Stimulated activated CD8-positive, alpha-beta memory T cell treated with anti-CD3 and anti-CD28 coated beads, Interleukin-4, amount 100 ng/mL, for 1 hour (primary cell): ENCODE data around the gene USP8.
A peak's percentile ranks its signal among the peaks of the same experiment; 100 is the strongest.
"Not testable (repeated sequence)": the region's sequence is repeated elsewhere in the genome, so short reads cannot be mapped to it uniquely, and the experiment has no call there.

ENCODE experiments used
- DNase-seq, 2 donors: peaks; one replicate each; pipeline ENCODE4 v3.0.0-alpha.2; 2020; ENCODE audit warnings: low read depth in 2 of 2, low spot score in 1 of 2

Gene USP8

GRCh38 chr15:50424066-50424890 is at the start of gene USP8:
TSS of gene USP8 (plus strand) at chr15:50424405. CDS start at chr15:50439074, 14,669 bp downstream.
- peak; percentile 82 to 84 for DNase-seq

DNA sequence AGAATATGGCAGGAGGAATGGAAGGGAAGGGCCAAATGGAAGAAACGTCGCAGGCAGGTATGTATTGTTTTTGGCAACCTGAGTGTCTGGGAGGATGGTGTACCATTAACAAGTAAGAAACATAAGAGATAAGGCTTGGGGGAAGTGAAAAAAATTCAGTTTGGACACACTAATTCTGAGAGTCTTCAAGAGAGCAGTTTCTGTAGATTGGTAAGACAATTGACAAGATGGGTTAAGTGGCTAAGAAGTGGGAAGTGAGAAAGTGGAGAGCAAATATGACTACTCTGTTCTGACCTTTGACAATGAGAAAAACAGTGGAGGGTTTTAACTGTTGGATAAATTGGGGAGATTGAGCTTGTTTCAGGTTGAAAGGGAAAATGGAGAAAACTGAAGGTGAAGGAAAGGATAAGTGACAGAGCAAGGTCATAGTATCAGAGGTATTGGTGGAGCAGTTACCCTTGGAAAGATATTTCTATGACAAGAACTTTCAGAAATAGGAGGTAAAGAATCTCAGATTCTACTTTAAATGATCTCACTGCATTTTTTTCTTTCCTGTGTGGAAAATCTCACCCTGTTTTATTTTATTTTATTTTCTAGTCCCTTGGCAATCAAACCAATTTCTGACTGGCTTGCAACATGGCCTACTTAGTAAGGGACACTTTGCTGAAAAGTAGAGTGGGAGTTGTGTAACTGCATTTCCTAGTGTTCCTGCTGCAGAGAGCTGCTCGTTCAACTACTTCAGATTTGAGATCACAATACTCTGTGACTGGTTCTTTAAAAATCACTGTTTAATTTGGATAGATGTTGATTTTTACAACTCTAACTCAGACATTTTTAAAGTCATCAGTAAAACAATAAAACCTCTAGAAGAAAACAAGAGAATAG is 46.1 kb upstream of the USP8 start:
- DNase-seq, result no peak

DNA sequence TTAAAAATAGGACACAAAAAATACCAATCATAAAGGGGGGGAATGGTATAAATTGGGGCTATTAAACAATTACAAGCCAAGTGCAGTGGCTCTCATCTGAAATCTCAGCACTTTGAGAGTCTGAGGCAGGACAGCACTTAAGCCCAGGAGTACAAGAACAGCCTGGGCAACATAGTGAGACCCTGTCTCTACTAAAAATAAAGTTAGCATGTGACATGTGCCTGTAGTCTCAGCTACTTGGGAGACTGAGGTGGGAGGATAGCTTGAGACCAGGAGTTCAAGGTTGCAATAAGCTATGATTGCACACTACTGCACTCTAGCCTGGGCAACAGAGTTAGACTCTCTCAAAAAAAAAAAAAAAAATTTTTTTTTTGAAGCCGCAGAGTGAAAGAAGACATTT is 45.4 kb upstream of the USP8 start:
- DNase-seq, result no peak

DNA sequence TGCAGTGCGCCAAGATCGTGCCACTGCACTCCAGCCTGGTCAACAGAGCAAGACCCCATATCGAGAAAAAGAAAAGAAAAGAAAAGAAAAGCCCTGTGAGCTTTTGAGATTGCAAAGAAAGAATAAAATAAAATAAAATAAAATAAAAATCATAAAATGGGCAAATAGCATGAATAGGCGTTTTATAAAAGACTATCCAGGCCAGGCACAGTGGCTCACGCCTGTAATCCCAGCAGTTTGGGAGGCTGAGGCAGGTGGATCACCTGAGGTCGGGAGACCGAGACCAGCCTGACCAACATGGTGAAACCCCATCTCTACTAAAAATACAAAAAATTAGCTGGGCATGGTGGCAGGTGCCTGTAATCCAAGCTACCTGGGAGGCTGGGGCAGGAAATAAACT is 44.8 kb upstream of the USP8 start:
- DNase-seq, result not testable (repeated sequence)

DNA sequence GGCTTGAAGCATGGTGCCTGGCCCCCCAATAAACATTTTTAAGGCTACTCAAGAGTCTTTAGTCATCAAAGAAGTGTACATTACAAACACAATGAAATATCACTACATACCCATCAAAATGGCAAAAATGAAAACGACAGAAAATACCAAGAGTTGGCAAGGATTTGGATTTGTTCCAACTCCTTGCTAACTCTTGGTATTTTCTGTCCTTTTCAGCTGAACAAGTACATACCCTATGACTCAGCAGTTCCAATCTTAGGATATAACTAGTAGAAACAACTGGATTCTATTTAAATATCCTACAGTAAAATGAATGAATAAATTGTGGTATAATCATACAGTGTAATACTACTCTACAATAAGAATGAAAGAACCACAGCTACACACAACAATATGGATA is 44.1 kb upstream of the USP8 start:
- DNase-seq, result no peak

GRCh38 chr15:50381438-50381837 is 42.8 kb upstream of the USP8 start:
- no peak for DNase-seq

DNA sequence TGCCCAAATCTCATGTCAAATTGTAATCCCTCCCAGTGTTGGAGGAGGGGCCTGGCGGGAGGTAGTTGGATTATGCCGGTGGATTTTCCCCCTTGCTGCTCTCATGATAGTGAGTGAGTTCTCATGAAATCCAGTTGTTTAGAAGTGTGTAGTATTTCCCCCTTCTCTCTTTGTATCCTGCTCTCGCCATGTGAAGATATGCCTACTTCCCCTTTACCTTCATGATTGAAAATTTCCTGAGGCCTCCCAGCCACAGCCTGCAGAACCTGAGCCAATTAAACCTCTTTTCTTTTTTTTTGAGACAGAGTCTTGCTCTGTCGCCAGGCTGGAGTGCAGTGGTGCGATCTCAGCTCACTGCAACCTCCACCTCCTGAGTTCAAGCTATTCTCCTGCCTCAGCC is 41.8 kb upstream of the USP8 start:
- not testable (repeated sequence) for DNase-seq

DNA sequence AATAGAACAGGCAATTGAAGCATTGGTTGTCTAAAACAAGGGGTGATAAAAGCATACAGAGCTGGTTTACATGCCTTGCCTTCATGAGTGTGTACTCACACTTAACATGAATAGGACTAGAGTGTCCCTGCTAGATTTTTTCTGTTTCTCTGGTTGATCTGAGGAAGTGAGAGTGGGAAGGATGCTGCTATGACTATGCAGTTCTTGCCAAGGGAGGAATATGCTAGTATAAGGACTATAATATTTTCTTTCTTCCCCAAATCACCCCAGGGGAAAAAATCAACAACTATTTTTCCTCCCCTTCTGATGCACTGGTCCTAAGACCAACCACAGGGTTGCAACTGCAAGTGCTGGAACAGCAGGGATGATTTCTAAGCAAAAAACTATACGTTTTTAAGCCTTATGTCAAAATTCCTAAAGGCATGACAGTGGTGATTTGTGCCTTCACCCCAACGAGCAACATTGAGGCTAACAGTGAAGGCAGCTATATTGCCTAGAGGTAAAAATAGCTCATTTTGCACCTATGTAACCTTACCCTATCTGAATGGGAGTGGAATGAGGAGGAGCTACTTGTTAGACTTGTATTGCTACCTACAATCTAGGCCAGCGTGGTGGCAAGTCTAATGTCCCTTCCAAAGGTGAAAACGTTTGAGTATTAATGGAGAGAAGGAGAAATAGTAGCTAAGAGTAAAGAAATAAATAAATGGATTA is 33.5 kb upstream of the USP8 start:
- no peak for DNase-seq

DNA sequence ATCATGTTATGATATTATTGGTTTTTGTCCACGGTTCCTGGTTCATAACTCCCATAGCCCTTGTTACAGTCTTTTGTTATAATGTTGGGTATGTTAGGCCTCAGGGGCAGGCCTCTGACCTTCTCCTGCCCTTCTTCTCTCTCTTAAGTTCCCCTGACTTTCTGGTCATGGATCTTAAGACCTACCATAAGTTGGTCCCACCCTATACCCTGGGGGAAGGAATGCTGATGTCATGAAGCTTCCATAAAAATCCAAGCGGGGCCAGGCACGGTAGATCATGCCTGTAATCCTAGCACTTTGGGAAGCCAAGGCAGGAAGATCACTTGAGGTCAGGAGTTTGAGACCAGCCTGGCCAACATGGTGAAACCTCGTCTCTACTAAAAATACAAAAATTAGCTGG is 32.6 kb upstream of the USP8 start:
- not testable (repeated sequence) for DNase-seq

- DNase-seq, result no peak
Measured at GRCh38 chr15:50411870-50412269, 12.3 kb upstream of the USP8 start.

DNA sequence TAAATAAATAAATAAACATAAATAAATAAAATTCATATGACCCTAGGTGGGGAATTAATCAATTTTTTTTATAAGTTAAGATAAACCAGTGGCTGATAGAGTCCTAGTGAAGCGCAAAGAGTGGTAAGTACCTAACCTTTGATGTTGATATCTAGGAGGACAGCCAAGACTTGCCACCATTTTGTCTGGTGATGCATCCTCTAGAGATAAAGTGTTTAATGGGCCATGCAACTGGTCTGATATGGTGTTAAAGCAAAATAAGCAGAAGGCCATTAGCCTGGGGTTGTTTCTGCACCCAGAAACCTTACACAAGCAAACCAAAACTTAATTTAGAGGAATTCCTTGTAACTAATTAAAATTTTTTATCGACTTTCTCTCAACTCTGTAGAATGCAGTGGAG is 9.6 kb upstream of the USP8 start:
- no peak for DNase-seq

DNA sequence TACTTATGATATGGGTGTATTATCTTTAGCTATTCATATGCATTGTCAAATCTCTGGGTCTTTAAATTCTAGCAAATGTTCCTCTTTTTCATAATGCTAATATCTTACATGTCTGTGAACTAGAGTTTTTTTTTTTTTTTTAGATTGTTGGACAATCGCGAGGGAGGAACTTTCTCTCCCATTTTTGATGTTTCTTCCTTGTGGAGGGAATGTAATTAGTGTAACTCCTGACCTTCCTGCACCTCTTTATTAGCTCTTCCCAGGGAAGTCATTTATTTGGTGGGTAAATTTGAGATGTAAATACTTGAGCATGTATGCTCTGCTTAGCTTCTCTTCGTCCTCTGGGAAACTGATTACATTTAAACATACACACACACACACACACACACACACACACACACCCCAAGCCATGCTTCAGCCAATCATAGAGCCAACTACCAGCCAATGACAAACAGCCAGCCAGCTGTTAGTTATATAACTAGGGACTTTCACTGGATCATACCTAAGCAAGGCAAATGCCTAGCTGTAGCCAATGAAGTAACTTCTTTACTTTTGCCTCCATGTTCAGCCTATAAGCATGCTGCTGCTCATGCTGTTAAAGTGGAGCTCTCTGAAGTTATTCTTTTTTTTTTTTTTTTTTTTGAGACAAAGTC is 8.3 kb upstream of the USP8 start:
- DNase-seq, result no peak

DNA sequence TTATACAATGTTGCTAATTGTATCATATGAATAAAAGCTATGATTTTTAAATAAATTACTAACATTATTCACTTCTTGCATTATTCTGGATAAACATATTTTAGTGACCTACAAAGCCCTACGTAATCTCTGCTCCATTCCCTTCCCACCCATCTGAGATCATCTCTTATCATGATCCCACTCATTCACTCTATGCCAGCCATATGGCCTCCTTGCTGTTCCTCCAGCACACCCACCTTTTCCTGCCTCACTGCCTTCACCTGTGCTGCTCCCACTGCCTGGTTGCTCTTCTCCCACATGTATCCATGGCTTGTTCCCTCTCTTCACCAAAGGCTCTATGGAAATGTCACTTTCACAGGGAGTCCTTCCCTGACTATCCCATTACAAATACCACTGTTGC is 7.3 kb upstream of the USP8 start:
- no peak for DNase-seq

GRCh38 chr15:50418041-50418583 is 6.1 kb upstream of the USP8 start:
- no peak for DNase-seq

DNA sequence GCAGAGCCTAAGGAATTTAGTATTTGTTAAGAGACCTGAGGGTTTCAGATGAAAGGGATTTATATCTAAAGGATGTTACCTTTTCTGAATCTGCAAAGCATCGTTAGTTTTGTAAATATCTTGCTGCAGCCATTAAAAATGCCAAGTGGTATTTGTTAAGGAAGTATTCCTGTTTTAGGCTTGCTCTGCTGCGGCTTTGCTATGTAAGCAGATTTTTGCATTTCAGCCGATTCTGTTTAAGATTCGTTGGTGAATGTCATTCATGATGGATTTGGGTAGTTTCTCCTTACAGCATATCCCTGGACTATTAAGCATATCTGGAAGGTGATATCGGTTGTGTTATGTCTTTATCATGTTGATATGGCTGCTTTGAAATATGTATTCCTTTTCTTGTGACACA is 1.0 kb downstream of the USP8 start:
- no peak for DNase-seq

GRCh38 chr15:50425678-50426246 is 1.6 kb downstream of the USP8 start:
- not testable (repeated sequence) for DNase-seq

GRCh38 chr15:50426428-50426827 is 2.2 kb downstream of the USP8 start:
- no peak for DNase-seq

DNA sequence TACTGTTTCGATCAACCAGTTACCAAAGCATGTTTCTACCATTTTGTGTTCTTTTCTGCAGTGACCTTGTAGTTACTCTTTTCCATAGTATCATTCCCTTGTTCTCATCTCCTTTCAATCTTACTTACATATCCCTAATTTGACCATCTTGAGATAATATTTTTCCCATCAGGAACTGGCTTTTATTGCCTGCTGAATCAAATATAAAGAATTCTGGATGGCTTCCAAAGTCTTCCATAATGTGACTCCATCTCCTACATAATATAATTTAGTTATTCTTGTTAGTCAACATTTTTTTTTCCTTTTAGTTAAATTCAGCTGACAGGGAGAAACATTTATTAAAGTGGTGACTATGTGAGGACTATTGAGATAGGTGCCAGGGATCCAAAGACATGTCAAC is 7.0 kb downstream of the USP8 start:
- no peak for DNase-seq

GRCh38 chr15:50432230-50432629 is 8.0 kb downstream of the USP8 start:
- DNase-seq, result no peak

DNA sequence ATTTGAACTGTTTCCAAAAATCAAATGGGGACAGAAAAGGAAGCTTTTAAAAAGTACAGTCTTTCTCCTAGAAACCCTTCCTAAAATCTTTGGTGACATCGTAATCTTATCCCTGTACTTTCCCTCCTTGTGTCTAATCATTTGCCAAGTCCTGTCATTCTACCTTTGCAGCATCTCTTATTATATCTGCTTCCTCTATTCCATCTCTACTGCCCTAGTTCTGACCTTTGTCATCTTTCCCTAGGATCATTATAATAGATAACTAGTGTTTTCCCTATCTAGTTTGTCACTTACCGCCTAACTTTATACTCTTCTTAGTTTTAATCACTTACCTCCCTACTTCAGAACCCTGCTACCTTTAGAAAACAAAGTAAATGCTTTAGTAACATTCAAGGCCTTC is 11.6 kb downstream of the USP8 start:
- no peak for DNase-seq
